ENCODE measurements around the gene TSPAN6. TPM values are rescaled to one million over a fixed set of nuclear protein-coding genes. Genes with fewer than 3 reads are reported as not detected.

TSPAN6 gene
- total and polyA plus RNA-seq, 2 donors (not counting 3 experiments of a cell fraction or from before 2014, with no cell fraction given), result 43.1 to 65.5 TPM

DNA sequence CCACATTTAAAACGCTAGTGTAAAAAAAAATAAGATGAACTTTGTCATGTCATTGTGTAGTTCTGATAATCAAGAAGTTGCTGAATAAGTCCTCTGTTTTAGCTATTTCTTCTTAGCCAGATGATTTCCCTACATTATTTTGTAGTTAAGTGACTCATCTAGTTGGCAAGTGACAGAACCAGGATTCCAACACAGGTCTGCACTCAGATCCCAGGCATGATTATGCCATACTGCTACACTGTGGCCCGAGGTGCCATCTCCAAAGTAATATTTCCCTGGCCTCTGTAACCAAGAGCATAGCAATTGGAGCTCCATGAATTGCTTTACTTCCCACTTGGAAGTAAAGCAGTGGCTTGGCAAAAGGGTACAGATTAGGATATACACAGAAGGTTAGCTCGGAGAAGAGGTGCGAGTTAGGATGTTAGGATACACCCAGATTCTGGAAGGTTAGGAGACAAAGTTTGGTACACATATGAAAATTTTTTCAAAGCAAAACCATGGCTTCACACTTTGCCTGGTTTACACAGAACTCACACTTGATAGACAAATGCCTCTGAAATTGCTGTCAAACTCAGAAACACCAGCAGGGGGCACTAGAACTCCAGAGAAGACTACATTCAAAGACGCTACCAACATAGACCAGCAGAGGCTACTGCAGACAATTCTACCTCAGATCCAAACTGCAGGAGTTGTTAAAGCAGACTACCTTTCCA lies 48.8 kb upstream of the TSPAN6 start:
- peaks cover 17% of the 10 kb centered on the region for H3K4me1 ChIP-seq (ENCODE audit: control insufficient read depth, extremely low read depth, insufficient read depth, low read length)
- H3K4me2 ChIP-seq (ENCODE audit: insufficient read depth, low read length), result peak overlapping the region; percentile 30
- peak; percentile 59 to 69 for TF ChIP-seq CTCF (IDR thresholded peaks at IDR 0.05; ENCODE audit: extremely low read depth in 1 of 2, insufficient read depth in 1 of 2, low read depth in 1 of 2, low read length in 2 of 2)
- peak; percentile 31 for TF ChIP-seq JUN (IDR thresholded peaks at IDR 0.05; ENCODE audit: borderline replicate concordance, insufficient read depth, insufficient read length, low read depth)
- TF ChIP-seq MYC (IDR thresholded peaks at IDR 0.05; ENCODE audit: low read depth, low read length), result no peak
- TF ChIP-seq GATA2 (IDR thresholded peaks at IDR 0.05; ENCODE audit: insufficient read depth, insufficient read length, low read depth, low read length), result peak; percentile 33
- TF ChIP-seq FOS (IDR thresholded peaks at IDR 0.05; ENCODE audit: borderline replicate concordance, insufficient read depth, low read length), result peak; percentile 42
- TF ChIP-seq POLR2AphosphoS5 (IDR thresholded peaks at IDR 0.05; ENCODE audit: insufficient read depth, low read depth, low read length), result no peak
- no peaks in the 10 kb centered on the region for H4K20me1 ChIP-seq (replicated peaks; ENCODE audit: control insufficient read depth, extremely low read depth, insufficient read depth, low read length)
- ChIA-PET CTCF (interaction anchor here (0.6 to 8.0 kb wide), 24 partner anchors 8 to 262 kb away, joined by 3 to 374 read pairs (median 4); partner anchors contain the start of genes CSTF2, SRPX2, SYTL4 and TSPAN6), POLR2A (interaction anchor here (0.6 kb wide), 1 partner anchor 18 kb away, joined by 4 read pairs; no protein-coding TSS in a partner anchor)
- H2AFZ ChIP-seq (ENCODE audit: low read depth, low read length), result no peak overlapping the region
- no peak overlapping the region for H3K4me3 ChIP-seq (replicated peaks in 1 of 3; ENCODE audit: insufficient read depth in 1 of 3, low read depth in 1 of 3, low read length in 3 of 3)
- H3K9me1 ChIP-seq (replicated peaks; ENCODE audit: control insufficient read depth, extremely low read depth, insufficient read depth, low read length), result no peaks in the 10 kb centered on the region
- dilution Hi-C loops (cut with MboI; ENCODE audit: extremely low pct_ligation_motif_present, low sequenced_read_pairs) (no loop called here), intact Hi-C loops (cut with micrococcal nuclease) (loop anchor here (1.0 to 5.0 kb wide), 3 partner anchors 14 to 83 kb away; partner anchors contain the start of gene SYTL4)
- no peaks in the 10 kb centered on the region for H3K27me3 ChIP-seq (ENCODE audit: control insufficient read depth in 2 of 2, insufficient read depth in 2 of 2, low read length in 2 of 2)
- peak overlapping the region; percentile 47 for H3K27ac ChIP-seq (ENCODE audit: insufficient read depth, low read depth, low read length)
- peak overlapping the region; percentile 9 for H3K9ac ChIP-seq (replicated peaks; ENCODE audit: extremely low read depth, insufficient read depth, low read length)
- DNase-seq (ENCODE audit: low read depth, low spot score) (peak; percentile 84), FAIRE-seq (peak; percentile 92)
- no peaks in the 10 kb centered on the region for H3K9me3 ChIP-seq (replicated peaks; ENCODE audit: control insufficient read depth, insufficient read depth, low read length)
- H3K36me3 ChIP-seq (ENCODE audit: control insufficient read depth in 2 of 2, extremely low read depth in 1 of 2, insufficient read depth in 2 of 2, low read length in 2 of 2), result peaks cover 0 to 4% of the 10 kb centered on the region in 2 experiments
- no peaks in the 10 kb centered on the region for H3K79me2 ChIP-seq (ENCODE audit: control insufficient read depth, insufficient read depth, low read length)
- no TSS peak for BruUV-seq (replicated peaks)

Data from endothelial cell of umbilical vein (primary cell).